ENCODE results near the gene GPR179.
A peak's percentile ranks its signal among the peaks of the same experiment; 100 is the strongest.

GPR179 gene

DNA sequence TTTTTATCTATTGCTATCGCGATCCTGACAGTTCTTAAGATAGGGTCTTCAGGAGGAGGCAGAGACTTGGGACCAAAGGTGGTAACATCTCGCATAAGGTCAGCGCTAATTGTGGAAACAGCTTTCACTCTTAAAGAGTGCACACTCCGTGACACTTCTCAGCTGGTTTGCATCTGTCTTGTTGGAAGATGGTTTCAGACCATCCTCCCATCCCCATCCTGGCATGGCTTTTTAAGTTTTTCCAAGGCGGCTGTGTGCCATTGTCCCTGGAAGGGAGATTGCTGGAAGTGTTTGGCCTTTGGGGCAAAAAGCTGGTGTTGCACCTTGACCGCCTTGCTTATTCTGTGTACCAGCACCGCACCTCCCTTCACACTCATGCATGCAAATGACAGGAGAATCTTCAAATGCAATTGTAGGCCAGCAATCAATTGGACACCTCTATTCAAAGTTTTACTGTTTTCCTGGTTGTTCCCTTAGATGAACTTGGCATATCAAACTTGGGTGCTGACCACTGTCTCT is 9.4 kb upstream of the GPR179 start:
- H3K27ac Mint-ChIP-seq, result no peak overlapping the region
- H3K27me3 Mint-ChIP-seq, result no peaks in the 10 kb centered on the region

DNA sequence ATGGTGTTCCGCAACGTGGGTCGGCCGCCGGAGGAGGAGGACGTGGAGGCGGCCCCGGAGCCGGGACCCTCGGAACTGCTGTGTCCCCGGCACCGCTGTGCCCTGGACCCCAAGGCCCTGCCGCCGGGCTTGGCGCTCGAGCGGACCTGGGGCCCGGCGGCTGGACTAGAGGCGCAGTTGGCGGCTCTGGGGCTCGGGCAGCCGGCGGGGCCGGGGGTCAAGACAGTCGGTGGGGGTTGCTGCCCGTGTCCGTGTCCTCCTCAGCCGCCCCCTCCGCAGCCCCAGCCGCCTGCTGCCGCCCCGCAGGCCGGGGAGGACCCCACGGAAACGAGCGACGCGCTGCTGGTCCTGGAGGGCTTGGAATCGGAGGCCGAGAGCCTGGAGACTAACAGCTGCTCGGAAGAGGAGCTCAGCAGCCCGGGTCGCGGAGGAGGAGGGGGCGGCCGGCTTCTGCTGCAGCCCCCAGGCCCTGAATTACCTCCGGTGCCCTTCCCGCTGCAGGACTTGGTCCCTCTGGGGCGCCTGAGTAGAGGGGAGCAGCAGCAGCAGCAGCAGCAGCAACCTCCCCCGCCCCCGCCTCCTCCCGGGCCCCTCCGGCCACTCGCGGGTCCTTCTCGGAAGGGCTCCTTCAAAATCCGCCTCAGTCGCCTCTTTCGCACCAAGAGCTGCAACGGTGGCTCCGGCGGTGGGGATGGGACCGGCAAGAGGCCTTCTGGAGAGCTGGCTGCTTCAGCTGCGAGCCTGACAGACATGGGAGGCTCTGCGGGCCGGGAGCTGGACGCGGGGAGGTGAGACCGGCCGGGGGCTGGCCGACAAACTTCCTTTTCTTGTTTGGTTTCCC is 8.7 kb upstream of the GPR179 start:
- H3K27ac Mint-ChIP-seq, result no peak overlapping the region
- no peaks in the 10 kb centered on the region for H3K9me3 Mint-ChIP-seq
- H3K4me3 Mint-ChIP-seq, result peak overlapping the region; percentile 80
- H3K4me1 Mint-ChIP-seq, result peaks cover 39% of the 10 kb centered on the region
- H3K27me3 Mint-ChIP-seq, result no peaks in the 10 kb centered on the region
- no peak for ATAC-seq (ENCODE audit: low read depth)
- peak in 1 of 2 donors; percentile 33 for DNase-seq (ENCODE audit: low spot score in 2 of 2)
- no peaks in the 10 kb centered on the region for H3K36me3 Mint-ChIP-seq

More for the DNA sequence above, 9.4 kb upstream of the GPR179 start:
- Mint-ChIP-seq H3K4me1 (peaks cover 40% of the 10 kb centered on the region), H3K4me3 (peak overlapping the region; percentile 80), H3K36me3 (no peaks in the 10 kb centered on the region), H3K9me3 (no peaks in the 10 kb centered on the region)
- DNase-seq (ENCODE audit: low spot score in 2 of 2) (no peak), ATAC-seq (ENCODE audit: low read depth) (no peak)

DNA sequence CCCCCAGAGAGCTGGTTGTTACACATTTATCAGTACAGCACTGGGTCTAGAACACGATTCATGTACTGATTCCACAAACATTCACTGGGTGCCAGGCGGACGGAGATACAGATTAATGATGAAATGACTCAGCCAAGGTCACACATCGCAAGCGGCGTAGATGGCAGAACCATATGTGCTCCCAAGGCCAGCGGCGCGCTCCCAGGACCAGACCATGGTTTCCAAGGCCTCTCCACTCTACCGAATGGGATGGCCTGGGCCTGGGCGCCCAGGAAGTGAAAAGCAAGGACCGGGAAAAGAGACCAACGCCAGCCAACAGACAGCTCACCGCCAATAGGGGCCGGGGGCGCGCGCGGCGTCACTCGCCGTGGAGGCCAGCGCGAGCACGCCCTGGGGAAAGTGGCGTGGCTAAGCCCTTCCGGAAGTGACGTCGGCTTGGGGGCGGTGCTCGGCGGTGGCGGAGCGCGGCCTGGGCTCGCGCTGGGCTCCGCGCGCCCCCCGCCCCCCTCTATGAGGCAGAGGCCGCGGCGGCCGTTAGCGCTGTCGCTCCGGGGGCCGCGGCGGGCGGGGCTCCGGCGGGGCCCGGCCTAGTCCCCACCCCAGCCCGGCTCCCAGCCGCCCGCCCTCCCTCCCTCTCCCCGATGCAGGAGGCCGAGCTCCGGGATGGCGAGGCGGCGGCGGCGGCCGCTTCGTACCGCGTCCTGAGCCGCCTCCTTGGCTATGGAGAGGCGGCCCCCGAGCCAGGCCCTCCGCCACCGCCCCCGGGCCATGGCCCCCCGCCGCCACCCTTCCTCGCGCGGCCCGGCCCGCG is 7.9 kb upstream of the GPR179 start, which contains the start of gene SOCS7:
SOCS7 (plus strand) TSS at position 433 of the 811 bp plus-strand sequence; CDS start at position 642, 209 bp downstream.
- H3K4me1 Mint-ChIP-seq, result peaks cover 33% of the 10 kb centered on the region
- no peaks in the 10 kb centered on the region for H3K36me3 Mint-ChIP-seq
- peak; percentile 89 to 93 for DNase-seq (ENCODE audit: low spot score in 2 of 2)
- no peaks in the 10 kb centered on the region for H3K9me3 Mint-ChIP-seq
- peak within 1 kb of the TSS; percentile 97 for H3K4me3 Mint-ChIP-seq
- no peaks in the 10 kb centered on the region for H3K27me3 Mint-ChIP-seq
- H3K27ac Mint-ChIP-seq, result peak within 1 kb of the TSS; percentile 94
- peak; percentile 90 for ATAC-seq (ENCODE audit: low read depth)

DNA sequence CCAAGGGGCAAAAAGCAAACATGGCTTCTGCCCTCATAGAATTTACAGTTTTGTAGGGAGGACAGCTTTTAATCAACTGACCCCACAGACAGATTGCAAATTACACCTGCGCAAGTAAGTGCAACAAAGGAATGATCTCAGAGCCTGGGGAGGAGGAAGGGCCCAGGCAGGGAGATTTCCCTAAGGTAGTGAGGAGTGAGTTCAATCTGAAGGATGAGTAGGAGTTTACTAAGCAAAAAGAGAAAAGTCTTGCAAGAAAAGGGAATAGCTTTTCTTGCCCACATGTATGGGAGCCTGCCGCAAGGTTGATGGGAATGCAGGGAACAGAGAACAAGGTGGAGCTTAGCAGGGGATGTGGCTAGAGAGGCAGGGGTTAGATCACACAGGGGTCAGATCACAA is 6.3 kb upstream of the GPR179 start:
- no peaks in the 10 kb centered on the region for H3K36me3 Mint-ChIP-seq
- H3K9me3 Mint-ChIP-seq, result no peaks in the 10 kb centered on the region
- H3K27me3 Mint-ChIP-seq, result no peaks in the 10 kb centered on the region
- peaks cover 25% of the 10 kb centered on the region for H3K4me1 Mint-ChIP-seq
- no peak for DNase-seq (ENCODE audit: low spot score in 2 of 2)
- H3K4me3 Mint-ChIP-seq, result peak overlapping the region; percentile 24
- no peak for ATAC-seq (ENCODE audit: low read depth)
- peak overlapping the region; percentile 21 for H3K27ac Mint-ChIP-seq

DNA sequence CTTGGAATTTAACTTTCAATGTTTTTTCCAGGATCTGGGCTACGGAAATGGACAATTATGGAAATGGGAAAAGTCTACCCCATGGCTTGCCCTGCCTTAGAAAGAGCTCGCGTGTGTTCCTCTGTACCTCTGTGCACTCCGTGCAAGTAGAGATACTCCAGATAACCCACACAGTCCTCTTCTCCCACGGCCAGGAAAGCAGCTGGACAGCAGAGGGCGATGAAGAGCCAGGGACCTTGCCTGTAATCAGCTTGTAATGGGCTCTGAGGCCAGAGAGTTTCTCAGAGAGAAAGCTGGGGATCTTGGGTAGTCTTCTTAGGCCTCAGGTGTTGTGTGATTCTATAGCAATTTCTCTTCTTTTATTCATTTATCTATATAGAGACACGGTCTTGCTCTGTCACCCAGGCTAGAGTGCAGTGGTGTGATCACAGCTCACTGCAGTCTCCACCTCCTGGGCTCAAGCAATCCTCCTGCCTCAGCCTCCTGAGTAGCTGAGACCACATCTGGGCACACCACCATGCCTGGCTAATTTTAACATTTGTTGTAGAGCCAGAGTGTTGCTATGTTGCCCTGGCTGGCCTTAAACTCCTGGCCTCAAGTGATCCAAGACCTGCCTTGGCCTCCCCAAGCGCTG is 5.5 kb upstream of the GPR179 start:
- Mint-ChIP-seq H3K36me3 (no peaks in the 10 kb centered on the region), H3K27ac (no peak overlapping the region), H3K4me1 (peaks cover 18% of the 10 kb centered on the region), H3K9me3 (no peaks in the 10 kb centered on the region), H3K4me3 (no peak overlapping the region), H3K27me3 (no peaks in the 10 kb centered on the region)
- ATAC-seq (ENCODE audit: low read depth) (peak; percentile 54), DNase-seq (ENCODE audit: low spot score in 2 of 2) (peak; percentile 76)

DNA sequence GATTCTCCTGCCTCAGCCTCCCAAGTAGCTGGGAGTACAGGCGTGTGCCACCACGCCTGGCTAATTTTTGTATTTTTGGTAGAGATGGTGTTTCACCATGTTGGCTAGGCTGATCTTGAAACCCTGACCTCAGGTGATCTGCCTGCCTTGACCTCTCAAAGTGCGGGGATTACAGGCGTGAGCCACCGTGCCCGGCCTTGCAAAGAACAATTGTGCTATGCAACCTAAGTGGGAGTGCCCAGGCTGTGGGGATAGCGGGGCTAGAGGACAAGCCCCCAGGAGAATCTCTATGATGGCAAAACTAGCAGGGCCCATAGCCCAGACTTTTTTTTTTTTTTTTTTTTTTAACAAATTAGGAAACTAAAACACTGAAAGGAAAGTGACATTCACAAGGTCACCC is 2.0 kb upstream of the GPR179 start:
- Mint-ChIP-seq H3K36me3 (no peaks in the 10 kb centered on the region), H3K4me3 (no peak overlapping the region), H3K4me1 (peaks cover 3% of the 10 kb centered on the region), H3K27me3 (peaks cover 5% of the 10 kb centered on the region), H3K9me3 (no peaks in the 10 kb centered on the region), H3K27ac (no peak overlapping the region)
- ATAC-seq (ENCODE audit: low read depth) (no peak), DNase-seq (ENCODE audit: low spot score in 2 of 2) (no peak)

DNA sequence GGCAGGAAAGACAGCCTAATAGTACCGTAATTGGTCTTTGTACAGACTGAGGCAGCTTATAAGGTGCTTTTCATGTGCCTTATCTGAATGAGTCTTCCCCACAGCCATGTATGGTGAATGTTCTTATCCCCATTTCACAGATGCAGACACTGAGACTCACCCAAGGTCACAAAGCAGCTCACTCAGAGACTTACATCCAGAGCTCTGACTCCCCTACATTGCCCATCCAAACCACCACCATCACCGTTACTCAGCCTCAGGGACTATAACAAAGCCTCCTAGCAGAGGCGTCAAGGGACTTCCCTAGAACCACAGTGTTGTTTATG is 627 bp upstream of the GPR179 start:
- no peak for DNase-seq (ENCODE audit: low spot score in 2 of 2)
- no peak overlapping the region for H3K4me3 Mint-ChIP-seq
- H3K27ac Mint-ChIP-seq, result no peak overlapping the region
- ATAC-seq (ENCODE audit: low read depth), result no peak
- H3K36me3 Mint-ChIP-seq, result no peaks in the 10 kb centered on the region
- no peaks in the 10 kb centered on the region for H3K9me3 Mint-ChIP-seq
- peaks cover 3% of the 10 kb centered on the region for H3K4me1 Mint-ChIP-seq
- H3K27me3 Mint-ChIP-seq, result peaks cover 5% of the 10 kb centered on the region

DNA sequence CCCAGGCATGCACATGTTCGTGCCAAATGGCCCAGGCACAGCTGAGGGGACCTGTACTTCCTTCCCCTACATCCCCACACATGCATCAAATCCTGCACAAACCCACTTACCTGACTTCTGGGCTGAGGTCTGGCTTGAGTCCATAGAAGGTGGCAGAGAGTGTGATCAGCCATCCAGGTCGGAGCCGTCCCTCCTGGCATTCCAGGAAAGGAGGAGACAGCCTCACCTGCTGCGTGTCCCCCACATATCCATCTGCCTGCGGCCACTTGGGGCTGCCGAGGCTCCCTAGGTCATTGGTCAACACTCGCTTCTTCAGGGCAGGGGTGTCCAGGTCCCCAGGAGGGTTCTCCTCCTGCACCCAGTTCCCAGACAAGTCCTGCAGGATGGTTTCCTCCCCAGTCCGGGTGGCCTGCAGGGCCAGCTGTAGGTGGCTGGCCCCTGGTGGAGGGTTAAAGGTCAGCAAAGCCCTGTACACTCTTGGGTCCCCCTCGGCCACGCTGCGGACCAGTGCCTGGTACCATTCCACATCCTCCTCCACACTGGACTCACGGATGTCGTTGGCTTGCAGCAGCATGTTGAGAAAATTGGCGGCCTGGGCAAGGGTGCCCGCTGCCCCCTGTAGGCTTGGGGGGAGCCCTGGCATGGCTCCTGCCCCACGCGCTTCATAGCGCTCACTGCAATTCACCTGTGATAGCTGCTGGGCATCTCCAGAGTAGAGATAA is 709 bp downstream of the GPR179 start:
- ATAC-seq (ENCODE audit: low read depth), result no peak
- no peaks in the 10 kb centered on the region for H3K36me3 Mint-ChIP-seq

DNA sequence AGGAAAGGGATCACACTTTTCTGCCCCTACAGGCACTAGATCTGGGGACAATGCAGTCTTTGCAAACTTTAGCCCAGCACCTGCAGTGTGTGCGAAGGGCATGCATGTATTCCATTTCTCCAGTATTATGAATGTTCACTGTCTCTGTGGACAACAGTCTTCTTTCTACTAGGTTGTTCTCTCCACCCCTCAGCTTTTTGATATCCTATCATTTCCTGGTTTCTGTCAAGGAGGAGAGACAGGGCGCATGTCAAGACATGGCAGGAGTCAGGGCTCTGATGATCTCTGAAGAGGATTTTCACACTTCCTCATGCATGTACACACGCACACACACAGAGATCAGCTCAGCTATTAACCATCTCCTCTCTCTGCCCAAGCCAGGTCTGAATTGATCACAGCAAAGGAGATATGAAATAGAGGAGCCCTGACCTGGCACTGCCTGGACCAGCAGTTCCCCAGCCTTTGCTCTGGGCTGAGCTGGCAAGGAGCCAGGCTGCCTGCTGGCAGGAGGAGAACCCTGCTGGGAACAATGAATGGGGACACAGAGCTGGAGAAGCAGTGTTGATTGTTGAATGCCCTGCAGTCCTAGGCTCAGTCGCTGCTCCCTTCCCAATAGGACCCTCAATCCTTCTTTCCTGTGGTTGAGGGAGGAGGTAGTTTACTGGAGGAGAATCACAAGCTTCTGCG is 2.6 kb downstream of the GPR179 start:
- no peaks in the 10 kb centered on the region for H3K36me3 Mint-ChIP-seq
- H3K27me3 Mint-ChIP-seq, result peaks cover 7% of the 10 kb centered on the region
- H3K4me1 Mint-ChIP-seq, result no peaks in the 10 kb centered on the region
- no peaks in the 10 kb centered on the region for H3K9me3 Mint-ChIP-seq
- H3K27ac Mint-ChIP-seq, result no peak overlapping the region
- DNase-seq (ENCODE audit: low spot score in 2 of 2) (no peak), ATAC-seq (ENCODE audit: low read depth) (no peak)
- H3K4me3 Mint-ChIP-seq, result no peak overlapping the region

More for the DNA sequence above, 709 bp downstream of the GPR179 start:
- DNase-seq (ENCODE audit: low spot score in 2 of 2), result no peak
- no peaks in the 10 kb centered on the region for H3K9me3 Mint-ChIP-seq
- H3K4me1 Mint-ChIP-seq, result no peaks in the 10 kb centered on the region
- H3K27me3 Mint-ChIP-seq, result peaks cover 5% of the 10 kb centered on the region
- no peak overlapping the region for H3K4me3 Mint-ChIP-seq
- no peak overlapping the region for H3K27ac Mint-ChIP-seq

DNA sequence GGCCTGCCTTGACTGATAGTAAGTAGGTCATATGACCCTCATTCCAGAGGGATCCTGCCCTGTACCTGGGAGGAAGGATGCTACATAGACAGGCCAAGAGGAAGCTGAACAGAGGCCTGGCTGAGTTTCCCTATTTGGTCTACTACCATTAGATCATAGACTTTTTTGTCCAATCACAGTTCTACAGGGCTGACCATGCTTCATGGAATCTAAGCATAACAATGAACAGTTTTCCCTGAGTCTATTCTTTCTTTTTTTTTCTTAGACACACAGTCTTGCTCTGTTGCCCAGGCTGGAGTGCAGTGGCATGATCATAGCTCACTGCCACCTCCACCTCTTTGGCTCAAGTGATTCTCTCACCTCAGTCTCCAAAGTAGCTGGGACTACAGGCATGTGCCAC is 3.9 kb downstream of the GPR179 start:
- H3K4me3 Mint-ChIP-seq, result no peak overlapping the region
- H3K36me3 Mint-ChIP-seq, result no peaks in the 10 kb centered on the region
- no peak overlapping the region for H3K27ac Mint-ChIP-seq
- DNase-seq (ENCODE audit: low spot score in 2 of 2) (no peak), ATAC-seq (ENCODE audit: low read depth) (no peak)
- no peaks in the 10 kb centered on the region for H3K4me1 Mint-ChIP-seq
- H3K27me3 Mint-ChIP-seq, result peaks cover 7% of the 10 kb centered on the region
- no peaks in the 10 kb centered on the region for H3K9me3 Mint-ChIP-seq

DNA sequence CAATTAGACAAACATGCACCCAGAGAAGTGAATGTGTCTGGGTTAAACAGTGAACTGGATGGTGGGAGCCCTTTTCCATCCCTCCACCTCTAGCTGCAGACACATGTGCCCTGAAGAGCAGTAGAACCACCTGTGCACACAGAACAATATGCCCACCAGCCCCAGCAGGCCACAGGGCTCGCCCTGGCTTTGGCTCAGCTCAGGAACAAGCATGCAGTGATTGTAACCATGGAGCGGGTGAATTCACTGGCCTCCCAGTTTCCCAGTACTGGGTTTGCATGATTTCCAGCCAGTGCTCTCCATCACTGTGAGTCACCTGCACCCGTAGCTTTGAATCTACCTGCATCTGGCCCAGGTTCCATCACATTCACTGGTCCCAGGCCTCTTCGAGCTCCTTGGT is 5.2 kb downstream of the GPR179 start:
- DNase-seq (ENCODE audit: low spot score in 2 of 2) (no peak), ATAC-seq (ENCODE audit: low read depth) (no peak)
- Mint-ChIP-seq H3K36me3 (no peaks in the 10 kb centered on the region), H3K4me1 (no peaks in the 10 kb centered on the region), H3K27ac (no peak overlapping the region), H3K4me3 (no peak overlapping the region), H3K9me3 (no peaks in the 10 kb centered on the region), H3K27me3 (peaks cover 12% of the 10 kb centered on the region)

DNA sequence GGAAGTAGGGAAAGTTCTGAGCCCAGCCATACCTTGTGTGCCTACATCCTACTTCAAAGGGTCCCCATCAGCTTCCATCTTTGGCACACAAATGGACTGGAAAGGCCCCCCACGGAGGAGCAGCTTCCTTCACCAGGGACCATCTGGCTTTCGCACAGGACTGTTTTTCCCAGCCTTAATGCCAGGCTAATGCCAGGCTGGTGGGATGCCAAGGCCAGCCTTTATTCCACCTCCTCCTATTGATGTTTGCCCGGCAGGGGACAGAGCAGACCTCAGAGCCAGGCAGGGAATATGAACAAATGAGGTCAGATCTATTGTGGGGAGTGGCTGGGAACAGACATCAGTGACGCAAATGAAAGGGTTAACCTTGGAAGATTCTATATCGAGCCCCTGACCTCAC is 5.7 kb downstream of the GPR179 start:
- Mint-ChIP-seq H3K9me3 (no peaks in the 10 kb centered on the region), H3K27me3 (peaks cover 13% of the 10 kb centered on the region), H3K4me3 (no peak overlapping the region), H3K4me1 (no peaks in the 10 kb centered on the region), H3K27ac (no peak overlapping the region), H3K36me3 (no peaks in the 10 kb centered on the region)
- ATAC-seq (ENCODE audit: low read depth), result no peak
- no peak for DNase-seq (ENCODE audit: low spot score in 2 of 2)

DNA sequence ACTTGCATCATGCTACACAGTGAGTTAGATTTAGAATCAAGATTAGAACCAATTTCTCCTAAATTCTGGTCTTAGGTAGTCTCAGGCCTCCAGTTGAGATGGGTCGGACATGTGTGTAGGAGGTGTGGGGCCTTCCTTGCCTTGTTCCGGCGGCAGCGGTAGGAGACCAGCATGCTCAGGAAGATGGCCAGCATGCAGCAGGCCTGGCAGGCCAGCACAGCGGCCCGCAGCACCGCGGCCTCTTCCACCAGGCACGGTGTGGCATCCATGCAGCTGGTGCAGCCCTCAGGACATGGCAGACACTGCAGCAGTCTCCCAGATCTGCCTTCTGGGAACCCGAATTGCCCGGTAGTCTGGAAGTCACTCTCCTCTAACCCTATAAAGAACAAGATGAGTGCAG is 6.9 kb downstream of the GPR179 start:
- no peaks in the 10 kb centered on the region for H3K36me3 Mint-ChIP-seq
- H3K27ac Mint-ChIP-seq, result no peak overlapping the region
- no peak overlapping the region for H3K4me3 Mint-ChIP-seq
- ATAC-seq (ENCODE audit: low read depth) (no peak), DNase-seq (ENCODE audit: low spot score in 2 of 2) (no peak)
- peaks cover 15% of the 10 kb centered on the region for H3K27me3 Mint-ChIP-seq
- no peaks in the 10 kb centered on the region for H3K9me3 Mint-ChIP-seq
- H3K4me1 Mint-ChIP-seq, result no peaks in the 10 kb centered on the region
